GM12872 (cell line): Measurements from ENCODE around the gene FBXL5.

Experiments
- CTCF ChIP-seq: IDR thresholded peaks from 3 replicates; pipeline ENCODE4 v1.5.1; 2011; ENCODE audit warnings: low read depth, mild to moderate bottlenecking, low read length, moderate library complexity; ENCODE audit not compliant: insufficient read depth

FBXL5 gene

DNA sequence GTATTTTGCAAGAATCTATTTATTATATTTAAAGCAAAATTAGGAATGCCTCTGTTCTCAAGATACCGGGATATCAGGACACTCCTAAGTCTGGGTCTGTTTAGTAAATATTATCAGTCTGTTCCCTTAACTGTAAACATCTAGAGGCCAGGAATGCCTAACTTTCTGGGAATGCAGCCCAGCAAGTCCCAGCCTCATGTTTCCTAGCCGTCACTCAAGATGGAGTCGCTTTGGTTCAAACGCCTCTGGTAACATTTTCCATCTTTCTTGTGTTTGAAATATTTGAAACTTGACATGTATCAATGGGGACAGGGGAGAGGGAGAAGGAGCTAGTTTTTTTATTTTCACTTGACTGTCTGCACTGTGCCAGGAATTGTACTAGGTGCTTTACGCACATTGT is 85.4 kb downstream of the FBXL5 start:
- TF ChIP-seq CTCF, result no peak

DNA sequence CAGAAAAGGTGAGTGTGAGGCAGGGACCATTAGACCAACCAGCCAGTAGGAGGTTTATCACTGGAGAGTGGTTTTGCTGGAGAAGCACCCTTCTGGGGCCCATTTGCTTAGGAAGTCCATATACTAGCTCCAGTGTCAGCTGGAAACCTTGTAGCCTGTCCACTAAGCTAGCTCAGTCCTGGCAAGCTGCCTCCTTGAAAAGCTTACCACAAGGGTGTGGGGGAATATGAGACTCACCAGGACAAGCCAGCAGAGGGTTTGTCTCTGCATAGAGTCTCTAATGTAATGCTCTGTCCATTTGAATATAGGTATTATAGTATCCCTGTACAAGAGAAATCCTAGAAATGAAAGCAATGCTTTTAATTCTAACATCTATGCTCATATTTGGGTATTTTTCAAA is 86.3 kb downstream of the FBXL5 start:
- no peak for TF ChIP-seq CTCF

GRCh38 chr4:15563871-15564270 is 91.3 kb downstream of the FBXL5 start:
- TF ChIP-seq CTCF, result no peak

GRCh38 chr4:15562623-15563022 is 92.5 kb downstream of the FBXL5 start:
- no peak for TF ChIP-seq CTCF

GRCh38 chr4:15562114-15562513 is 93.0 kb downstream of the FBXL5 start:
- TF ChIP-seq CTCF, result no peak

DNA sequence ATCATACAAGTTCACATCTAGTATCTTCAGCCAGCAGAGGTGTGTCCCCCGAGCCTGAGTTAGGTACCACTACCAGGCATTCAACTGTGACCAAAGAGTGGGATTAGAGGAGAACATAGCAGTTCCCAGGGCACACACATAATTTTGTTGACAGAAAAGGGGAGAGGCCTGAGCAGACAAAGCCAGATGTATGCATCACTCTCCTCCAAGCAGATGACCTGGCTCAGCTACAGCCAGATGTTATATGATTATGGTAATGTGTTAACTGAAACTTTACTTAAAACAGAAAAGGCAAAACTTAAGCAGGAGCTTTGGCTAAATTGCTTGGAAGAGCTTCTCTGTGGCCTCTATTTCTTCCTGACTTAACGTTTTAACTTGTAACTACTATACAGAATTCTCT is 96.6 kb downstream of the FBXL5 start:
- no peak for TF ChIP-seq CTCF

- TF ChIP-seq CTCF, result no peak
These were observed 97.2 kb downstream of the FBXL5 start for GRCh38 chr4:15557786-15558550.
